BE2C (cell line): ENCODE data around the gene TIGIT.

Experiments used
- DNase-seq: peaks from one replicate; pipeline ENCODE4 v3.0.0-alpha.2; 2020
- H3K27me3 ChIP-seq: fragments of 250-450 bp; sonication (Bioruptor Pico); 2 replicates; pipeline ENCODE4 v1.5.1; 2020; ENCODE audit warnings: mild to moderate bottlenecking
- H3K36me3 ChIP-seq: fragments of 250-450 bp; sonication (Bioruptor Pico); 2 replicates; pipeline ENCODE4 v1.5.1; 2020; ENCODE audit warnings: mild to moderate bottlenecking
- H3K4me1 ChIP-seq: fragments of 250-450 bp; sonication (Bioruptor Pico); 2 replicates; pipeline ENCODE4 v1.5.1; 2020
- H3K4me3 ChIP-seq: 2 replicates; pipeline ENCODE4 v1.5.1; 2011; ENCODE audit warnings: low read depth, low read length
- H3K9me3 ChIP-seq: fragments of 250-450 bp; sonication (Bioruptor Pico); 2 replicates; pipeline ENCODE4 v1.5.1; 2020
- CTCF ChIP-seq: IDR thresholded peaks from 2 replicates; pipeline ENCODE4 v1.5.1; 2012; ENCODE audit warnings: mild to moderate bottlenecking, low read depth, low read length

Gene TIGIT

GRCh38 chr3:114328345-114328744 is 34.5 kb downstream of the TIGIT start:
- no peak for TF ChIP-seq CTCF
- Histone ChIP-seq H3K36me3 (no peaks in the 10 kb centered on the region), H3K27me3 (no peaks in the 10 kb centered on the region), H3K9me3 (no peaks in the 10 kb centered on the region), H3K4me3 (no peak overlapping the region), H3K4me1 (no peaks in the 10 kb centered on the region)
- no peak for DNase-seq

GRCh38 chr3:114329823-114330222 is 36.0 kb downstream of the TIGIT start:
- no peak for TF ChIP-seq CTCF
- no peaks in the 10 kb centered on the region for H3K36me3 ChIP-seq
- H3K27me3 ChIP-seq, result no peaks in the 10 kb centered on the region
- no peaks in the 10 kb centered on the region for H3K9me3 ChIP-seq
- no peak overlapping the region for H3K4me3 ChIP-seq
- H3K4me1 ChIP-seq, result no peaks in the 10 kb centered on the region
- DNase-seq, result no peak

DNA sequence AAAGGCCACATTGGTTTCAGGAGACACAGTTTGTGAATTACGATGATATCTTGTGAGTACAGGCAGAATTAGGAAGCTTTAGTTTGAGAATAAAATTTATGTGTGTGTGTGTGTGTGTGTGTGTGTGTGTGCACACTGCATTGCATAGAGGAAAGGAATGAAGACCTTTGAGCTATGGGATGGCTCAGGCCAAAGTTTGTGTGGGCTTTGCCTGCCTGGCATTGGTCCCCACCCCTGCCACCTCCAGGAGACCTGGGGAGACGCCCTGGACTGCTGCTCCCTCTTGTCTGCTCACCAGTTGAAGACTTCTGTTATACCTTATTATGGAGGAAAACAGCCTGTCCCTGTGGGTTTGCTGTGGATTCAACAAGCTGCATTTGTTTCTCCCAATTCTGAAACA is 37.2 kb downstream of the TIGIT start:
- H3K4me3 ChIP-seq, result no peak overlapping the region
- no peaks in the 10 kb centered on the region for H3K9me3 ChIP-seq
- TF ChIP-seq CTCF, result no peak
- DNase-seq, result no peak
- no peaks in the 10 kb centered on the region for H3K36me3 ChIP-seq
- no peaks in the 10 kb centered on the region for H3K4me1 ChIP-seq
- H3K27me3 ChIP-seq, result no peaks in the 10 kb centered on the region

GRCh38 chr3:114331710-114332109 is 37.9 kb downstream of the TIGIT start:
- no peaks in the 10 kb centered on the region for H3K9me3 ChIP-seq
- no peak for DNase-seq
- H3K36me3 ChIP-seq, result no peaks in the 10 kb centered on the region
- TF ChIP-seq CTCF, result no peak
- H3K4me3 ChIP-seq, result no peak overlapping the region
- no peaks in the 10 kb centered on the region for H3K4me1 ChIP-seq
- H3K27me3 ChIP-seq, result no peaks in the 10 kb centered on the region

GRCh38 chr3:114332342-114333179 is 38.7 kb downstream of the TIGIT start:
- no peaks in the 10 kb centered on the region for H3K36me3 ChIP-seq
- no peaks in the 10 kb centered on the region for H3K4me1 ChIP-seq

More at GRCh38 chr3:114332342-114333179, 38.7 kb downstream of the TIGIT start:
- no peaks in the 10 kb centered on the region for H3K9me3 ChIP-seq
- no peak for DNase-seq
- TF ChIP-seq CTCF, result no peak
- no peaks in the 10 kb centered on the region for H3K27me3 ChIP-seq
- no peak overlapping the region for H3K4me3 ChIP-seq
